ENCODE measurements around the gene MAP1B. TPM values are rescaled to one million over a fixed set of nuclear protein-coding genes. Genes with fewer than 3 reads are reported as not detected.

The MAP1B gene
- total RNA-seq, 1 experiment from 2014 or later, result 34.6 TPM

DNA sequence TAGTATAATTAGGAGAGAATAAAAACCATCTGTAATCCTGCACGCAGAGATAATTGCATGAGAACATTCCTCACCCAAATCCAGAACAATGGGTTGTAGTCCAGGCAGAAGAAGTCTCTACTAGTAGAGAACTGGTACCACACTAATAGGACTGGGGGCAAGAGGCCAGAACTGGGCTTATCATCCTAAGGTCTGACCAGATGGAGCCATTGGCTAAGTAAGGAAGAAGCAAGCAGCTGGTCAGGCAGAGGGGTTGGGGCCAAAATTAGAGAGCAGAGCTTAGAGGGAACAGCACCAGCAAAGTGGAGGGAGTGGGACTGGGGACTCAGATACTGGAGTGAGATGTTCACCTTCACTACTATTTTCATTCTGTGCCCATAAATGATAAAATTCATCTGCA is 35.4 kb upstream of the MAP1B start:
- no TSS peak for BruUV-seq (replicated peaks)
- Mint-ChIP-seq H3K36me3 (ENCODE audit: insufficient read depth, unreplicated experiment) (peaks cover 5% of the 10 kb centered on the region), H3K9me3 (ENCODE audit: low read depth, unreplicated experiment) (no peaks in the 10 kb centered on the region), H3K4me1 (ENCODE audit: low read depth, unreplicated experiment) (peaks cover 17% of the 10 kb centered on the region), H3K27ac (ENCODE audit: unreplicated experiment) (peak overlapping the region; percentile 48), H3K4me3 (ENCODE audit: low read depth, unreplicated experiment) (no peak overlapping the region), H3K27me3 (ENCODE audit: unreplicated experiment) (no peaks in the 10 kb centered on the region)
- DNase-seq, result no peak
- TF ChIP-seq, protein P1, sequence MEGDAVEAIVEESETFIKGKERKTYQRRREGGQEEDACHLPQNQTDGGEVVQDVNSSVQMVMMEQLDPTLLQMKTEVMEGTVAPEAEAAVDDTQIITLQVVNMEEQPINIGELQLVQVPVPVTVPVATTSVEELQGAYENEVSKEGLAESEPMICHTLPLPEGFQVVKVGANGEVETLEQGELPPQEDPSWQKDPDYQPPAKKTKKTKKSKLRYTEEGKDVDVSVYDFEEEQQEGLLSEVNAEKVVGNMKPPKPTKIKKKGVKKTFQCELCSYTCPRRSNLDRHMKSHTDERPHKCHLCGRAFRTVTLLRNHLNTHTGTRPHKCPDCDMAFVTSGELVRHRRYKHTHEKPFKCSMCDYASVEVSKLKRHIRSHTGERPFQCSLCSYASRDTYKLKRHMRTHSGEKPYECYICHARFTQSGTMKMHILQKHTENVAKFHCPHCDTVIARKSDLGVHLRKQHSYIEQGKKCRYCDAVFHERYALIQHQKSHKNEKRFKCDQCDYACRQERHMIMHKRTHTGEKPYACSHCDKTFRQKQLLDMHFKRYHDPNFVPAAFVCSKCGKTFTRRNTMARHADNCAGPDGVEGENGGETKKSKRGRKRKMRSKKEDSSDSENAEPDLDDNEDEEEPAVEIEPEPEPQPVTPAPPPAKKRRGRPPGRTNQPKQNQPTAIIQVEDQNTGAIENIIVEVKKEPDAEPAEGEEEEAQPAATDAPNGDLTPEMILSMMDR (IDR thresholded peaks at IDR 0.05; ENCODE audit: unreplicated experiment), result no peak
- CTCF ChIA-PET, result no interaction called here
- intact Hi-C loops (cut with micrococcal nuclease; ENCODE audit: unreplicated experiment), result no loop called here

DNA sequence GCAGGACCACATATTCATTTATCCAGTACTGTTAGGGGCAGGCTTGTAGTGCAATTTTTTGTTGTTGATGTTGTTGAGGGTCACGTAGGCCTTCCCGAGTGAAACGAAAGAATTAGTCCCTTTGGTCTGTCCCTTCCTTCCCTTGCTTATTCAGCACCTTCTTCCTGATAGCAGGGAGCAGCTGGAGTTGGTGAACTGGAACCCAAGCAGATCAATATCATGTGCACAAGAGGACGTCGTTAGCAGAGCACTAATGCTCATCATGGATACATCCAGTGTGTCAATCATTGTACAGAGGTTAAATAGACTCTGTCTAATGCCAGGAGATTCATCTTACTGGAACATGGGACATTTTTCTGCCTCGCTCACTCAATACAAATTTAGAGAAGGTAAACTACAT is 33.0 kb upstream of the MAP1B start:
- Mint-ChIP-seq H3K4me3 (ENCODE audit: low read depth, unreplicated experiment) (no peak overlapping the region), H3K4me1 (ENCODE audit: low read depth, unreplicated experiment) (no peaks in the 10 kb centered on the region), H3K9me3 (ENCODE audit: low read depth, unreplicated experiment) (no peaks in the 10 kb centered on the region), H3K27me3 (ENCODE audit: unreplicated experiment) (no peaks in the 10 kb centered on the region), H3K36me3 (ENCODE audit: insufficient read depth, unreplicated experiment) (no peaks in the 10 kb centered on the region), H3K27ac (ENCODE audit: unreplicated experiment) (no peak overlapping the region)
- no TSS peak for BruUV-seq (replicated peaks)
- no peak for DNase-seq
- CTCF ChIA-PET, result no interaction called here
- intact Hi-C loops (cut with micrococcal nuclease; ENCODE audit: unreplicated experiment), result no loop called here
- TF ChIP-seq, protein P1 (IDR thresholded peaks at IDR 0.05; ENCODE audit: unreplicated experiment), result no peak

DNA sequence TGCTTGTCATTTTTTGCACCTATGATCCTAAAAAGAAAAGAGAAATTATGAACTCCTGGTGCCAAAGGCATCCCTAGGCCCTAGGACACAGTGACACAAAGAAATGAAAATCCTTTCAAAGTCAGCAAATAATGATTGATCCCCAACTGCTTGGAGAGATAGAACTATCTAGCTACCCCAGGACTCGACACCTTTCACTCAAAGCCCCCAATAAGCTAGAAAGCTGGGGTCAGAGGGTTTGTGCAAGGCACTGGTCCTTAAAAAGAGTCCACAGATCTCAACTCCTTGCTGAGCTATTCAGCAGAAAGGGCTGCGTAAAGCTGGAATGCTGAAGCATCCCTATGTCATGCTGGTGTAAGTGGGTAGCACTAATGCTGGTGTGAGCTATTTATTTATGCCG is 31.8 kb upstream of the MAP1B start:
- CTCF ChIA-PET, result interaction anchor here (0.9 to 1.6 kb wide), 2 partner anchors 9 to 10 kb away, joined by 3 to 7 read pairs; no protein-coding TSS in a partner anchor
- no peaks in the 10 kb centered on the region for H3K9me3 Mint-ChIP-seq (ENCODE audit: low read depth, unreplicated experiment)
- no peaks in the 10 kb centered on the region for H3K27me3 Mint-ChIP-seq (ENCODE audit: unreplicated experiment)
- H3K27ac Mint-ChIP-seq (ENCODE audit: unreplicated experiment), result no peak overlapping the region
- DNase-seq, result no peak
- BruUV-seq (replicated peaks), result no TSS peak
- intact Hi-C loops (cut with micrococcal nuclease; ENCODE audit: unreplicated experiment), result no loop called here
- TF ChIP-seq, protein P1 (IDR thresholded peaks at IDR 0.05; ENCODE audit: unreplicated experiment), result no peak
- no peaks in the 10 kb centered on the region for H3K36me3 Mint-ChIP-seq (ENCODE audit: insufficient read depth, unreplicated experiment)
- no peaks in the 10 kb centered on the region for H3K4me1 Mint-ChIP-seq (ENCODE audit: low read depth, unreplicated experiment)
- H3K4me3 Mint-ChIP-seq (ENCODE audit: low read depth, unreplicated experiment), result no peak overlapping the region

DNA sequence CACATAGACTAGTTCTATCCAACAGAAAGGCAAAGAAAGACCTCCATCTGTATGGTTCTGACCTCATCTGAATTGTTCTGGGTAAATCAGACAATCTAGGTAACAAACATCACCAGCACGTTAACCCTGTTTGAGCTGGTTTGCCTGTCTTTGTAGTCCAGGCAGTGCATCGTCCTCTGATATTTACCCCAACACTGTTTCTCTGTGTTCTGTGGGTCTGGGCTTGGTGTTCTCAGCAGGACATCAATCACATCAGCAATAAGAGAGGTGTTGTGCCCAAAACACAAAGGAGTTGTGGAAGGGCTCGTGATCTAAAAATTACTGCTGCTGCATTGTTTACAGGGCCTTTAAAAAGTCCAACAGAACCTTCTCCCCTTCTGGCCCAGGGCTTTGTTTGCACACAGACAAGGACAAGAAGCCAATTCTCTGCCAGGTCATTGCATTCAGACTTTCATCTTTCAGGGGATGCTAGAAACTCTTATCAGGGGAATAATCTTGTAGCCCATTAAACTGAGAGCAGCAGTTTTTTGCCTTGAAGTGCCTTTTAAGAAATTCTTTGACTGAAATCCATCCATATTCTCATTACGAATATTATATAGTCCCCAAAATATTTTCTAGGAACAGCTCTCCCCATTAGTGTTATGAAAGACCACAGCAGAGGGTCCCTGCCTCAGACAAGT is 30.5 kb upstream of the MAP1B start:
- DNase-seq, result no peak
- no peaks in the 10 kb centered on the region for H3K4me1 Mint-ChIP-seq (ENCODE audit: low read depth, unreplicated experiment)
- H3K4me3 Mint-ChIP-seq (ENCODE audit: low read depth, unreplicated experiment), result no peak overlapping the region
- no peak overlapping the region for H3K27ac Mint-ChIP-seq (ENCODE audit: unreplicated experiment)
- TF ChIP-seq, protein P1 (IDR thresholded peaks at IDR 0.05; ENCODE audit: unreplicated experiment), result no peak
- H3K36me3 Mint-ChIP-seq (ENCODE audit: insufficient read depth, unreplicated experiment), result no peaks in the 10 kb centered on the region
- no TSS peak for BruUV-seq (replicated peaks)
- CTCF ChIA-PET, result interaction anchor here (1.6 kb wide), 1 partner anchor 10 kb away, joined by 7 read pairs; no protein-coding TSS in a partner anchor
- intact Hi-C loops (cut with micrococcal nuclease; ENCODE audit: unreplicated experiment), result no loop called here
- no peaks in the 10 kb centered on the region for H3K9me3 Mint-ChIP-seq (ENCODE audit: low read depth, unreplicated experiment)
- no peaks in the 10 kb centered on the region for H3K27me3 Mint-ChIP-seq (ENCODE audit: unreplicated experiment)

Data from Calu3 (cell line).